ENCODE measurements around the gene TMEM132D. TPM values are rescaled to one million over a fixed set of nuclear protein-coding genes. Genes with fewer than 3 reads are reported as not detected.

TMEM132D gene
- total RNA-seq, 1 donor from 2014 or later = not detected

GRCh38 chr12:129617849-129618248 is 286.0 kb downstream of the TMEM132D start:
- intact Hi-C loops (cut with DNase I) = no loop called here

DNA sequence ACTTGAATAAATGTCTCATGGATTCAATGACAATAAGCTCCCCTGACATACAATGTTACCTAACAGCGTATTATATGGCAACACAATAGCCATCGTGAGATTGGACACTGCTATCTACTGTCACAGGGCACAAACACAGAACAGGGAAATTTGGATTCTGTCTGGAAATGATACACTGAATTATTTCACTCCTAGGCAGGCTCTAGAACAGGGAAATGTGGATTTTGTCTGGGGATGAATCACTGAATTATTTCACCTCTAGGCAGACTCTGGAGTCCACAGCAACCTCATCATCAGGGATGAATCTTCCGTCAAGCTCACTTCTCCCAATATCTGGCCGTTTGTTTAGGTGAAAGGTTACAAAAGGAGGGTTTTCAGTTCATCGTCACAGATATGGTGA is 288.8 kb downstream of the TMEM132D start:
- no peaks in the 10 kb centered on the region for H3K36me3 ChIP-seq
- no peaks in the 10 kb centered on the region for H3K9me3 ChIP-seq
- H3K4me3 ChIP-seq = no peak overlapping the region
- H3K27ac ChIP-seq = no peak overlapping the region
- TF ChIP-seq POLR2AphosphoS5 (IDR thresholded peaks at IDR 0.05; ENCODE audit: insufficient read depth in 1 of 2, low read depth in 1 of 2) = no peak
- no peak for TF ChIP-seq POLR2A (IDR thresholded peaks at IDR 0.05)
- no peak for TF ChIP-seq CTCF (IDR thresholded peaks at IDR 0.05)
- intact Hi-C loops (cut with DNase I) = no loop called here
- no peaks in the 10 kb centered on the region for H3K27me3 ChIP-seq
- H3K4me1 ChIP-seq = no peaks in the 10 kb centered on the region
- DNase-seq (ENCODE audit: extremely low spot score in 2 of 2) = no peak

More at GRCh38 chr12:129617849-129618248, 286.0 kb downstream of the TMEM132D start:
- Histone ChIP-seq H3K27ac (no peak overlapping the region), H3K27me3 (no peaks in the 10 kb centered on the region), H3K36me3 (no peaks in the 10 kb centered on the region), H3K4me3 (no peak overlapping the region), H3K9me3 (no peaks in the 10 kb centered on the region), H3K4me1 (no peaks in the 10 kb centered on the region)
- TF ChIP-seq CTCF (IDR thresholded peaks at IDR 0.05) = no peak
- TF ChIP-seq POLR2AphosphoS5 (IDR thresholded peaks at IDR 0.05; ENCODE audit: insufficient read depth in 1 of 2, low read depth in 1 of 2) = no peak
- TF ChIP-seq POLR2A (IDR thresholded peaks at IDR 0.05) = no peak
- DNase-seq (ENCODE audit: extremely low spot score in 2 of 2) = no peak

DNA sequence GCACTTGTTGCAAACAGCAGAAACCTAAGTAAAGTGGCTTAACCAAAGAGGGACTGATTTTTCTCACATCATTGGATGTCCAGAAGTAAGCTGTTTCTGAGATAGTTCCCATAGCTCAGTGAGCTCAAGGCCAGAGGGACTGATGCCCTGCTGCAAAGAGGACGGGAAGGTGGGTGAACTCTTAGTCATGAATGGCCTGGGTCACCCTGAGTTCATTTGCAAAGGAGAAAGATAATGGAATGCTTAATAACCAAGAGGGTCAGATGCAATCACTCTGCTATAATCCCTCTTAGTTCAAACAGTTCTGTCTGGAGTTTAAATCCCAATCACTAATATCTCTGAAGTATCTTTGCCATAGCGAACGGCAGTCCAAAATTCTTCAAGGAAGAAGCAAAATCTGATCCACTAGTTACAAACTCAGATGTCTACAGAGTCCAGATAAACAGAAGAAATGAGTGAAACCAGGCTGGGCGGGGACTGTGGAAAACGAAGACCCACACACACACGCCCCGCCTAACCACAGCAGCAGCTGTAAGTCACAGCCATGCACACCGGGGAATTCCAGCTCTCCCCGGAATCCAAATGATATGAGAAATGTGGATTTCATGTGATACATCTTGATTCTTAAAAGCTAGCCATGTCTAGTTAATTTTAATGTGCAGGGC is 289.5 kb downstream of the TMEM132D start:
- H3K4me1 ChIP-seq = no peaks in the 10 kb centered on the region
- intact Hi-C loops (cut with DNase I) = no loop called here
- H3K27ac ChIP-seq = no peak overlapping the region
- no peaks in the 10 kb centered on the region for H3K36me3 ChIP-seq
- TF ChIP-seq POLR2AphosphoS5 (IDR thresholded peaks at IDR 0.05; ENCODE audit: insufficient read depth in 1 of 2, low read depth in 1 of 2) (no peak), CTCF (IDR thresholded peaks at IDR 0.05) (no peak)
- no peaks in the 10 kb centered on the region for H3K9me3 ChIP-seq
- H3K4me3 ChIP-seq = no peak overlapping the region
- no peaks in the 10 kb centered on the region for H3K27me3 ChIP-seq
- DNase-seq (ENCODE audit: extremely low spot score in 2 of 2) = no peak

GRCh38 chr12:129613314-129613713 is 290.5 kb downstream of the TMEM132D start:
- no peak for DNase-seq (ENCODE audit: extremely low spot score in 2 of 2)
- Histone ChIP-seq H3K27ac (no peak overlapping the region), H3K9me3 (no peaks in the 10 kb centered on the region), H3K36me3 (no peaks in the 10 kb centered on the region), H3K4me3 (no peak overlapping the region), H3K4me1 (no peaks in the 10 kb centered on the region), H3K27me3 (no peaks in the 10 kb centered on the region)
- intact Hi-C loops (cut with DNase I) = no loop called here
- no peak for TF ChIP-seq POLR2AphosphoS5 (IDR thresholded peaks at IDR 0.05; ENCODE audit: insufficient read depth in 1 of 2, low read depth in 1 of 2)
- no peak for TF ChIP-seq POLR2A (IDR thresholded peaks at IDR 0.05)
- no peak for TF ChIP-seq CTCF (IDR thresholded peaks at IDR 0.05)

DNA sequence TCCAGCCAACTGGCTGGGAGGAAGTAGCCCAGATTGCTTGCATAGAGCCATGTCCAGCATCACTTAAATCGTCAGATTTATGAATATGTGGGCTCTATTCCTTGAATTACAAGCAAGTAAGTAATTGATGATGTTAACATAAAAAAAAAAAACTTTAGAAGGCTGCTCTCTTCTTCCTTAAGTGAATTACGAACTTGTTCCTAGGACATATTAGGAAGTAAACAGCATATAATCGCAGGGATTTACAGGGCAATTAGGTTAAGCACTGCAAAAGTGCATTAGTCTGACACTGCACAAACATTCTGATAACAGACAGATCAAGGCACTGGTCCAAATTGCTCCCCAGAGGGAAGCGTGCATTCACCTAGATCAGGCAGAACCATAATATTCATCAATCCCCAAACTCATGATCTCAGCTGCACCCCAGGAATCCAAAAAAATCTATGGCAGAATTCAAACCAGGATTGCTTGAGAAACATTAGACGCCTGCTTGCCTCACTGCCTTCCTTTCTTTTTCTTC is 293.2 kb downstream of the TMEM132D start:
- no peaks in the 10 kb centered on the region for H3K4me1 ChIP-seq
- no peak overlapping the region for H3K4me3 ChIP-seq
- no peaks in the 10 kb centered on the region for H3K27me3 ChIP-seq
- TF ChIP-seq POLR2A (IDR thresholded peaks at IDR 0.05) (no peak), CTCF (IDR thresholded peaks at IDR 0.05) (no peak), POLR2AphosphoS5 (IDR thresholded peaks at IDR 0.05; ENCODE audit: insufficient read depth in 1 of 2, low read depth in 1 of 2) (no peak)
- no peaks in the 10 kb centered on the region for H3K36me3 ChIP-seq
- no peak for DNase-seq (ENCODE audit: extremely low spot score in 2 of 2)
- no peak overlapping the region for H3K27ac ChIP-seq
- H3K9me3 ChIP-seq = no peaks in the 10 kb centered on the region
- intact Hi-C loops (cut with DNase I) = no loop called here

All from vagina (tissue), 2 donors.